Measurements from ENCODE around the gene PRDM5. TPM values are rescaled to one million over a fixed set of nuclear protein-coding genes. Genes with fewer than 3 reads are reported as not detected.

The PRDM5 gene
- total RNA-seq: 10 to 100 TPM; 17.7 to 49.9 (median 44.6) TPM

DNA sequence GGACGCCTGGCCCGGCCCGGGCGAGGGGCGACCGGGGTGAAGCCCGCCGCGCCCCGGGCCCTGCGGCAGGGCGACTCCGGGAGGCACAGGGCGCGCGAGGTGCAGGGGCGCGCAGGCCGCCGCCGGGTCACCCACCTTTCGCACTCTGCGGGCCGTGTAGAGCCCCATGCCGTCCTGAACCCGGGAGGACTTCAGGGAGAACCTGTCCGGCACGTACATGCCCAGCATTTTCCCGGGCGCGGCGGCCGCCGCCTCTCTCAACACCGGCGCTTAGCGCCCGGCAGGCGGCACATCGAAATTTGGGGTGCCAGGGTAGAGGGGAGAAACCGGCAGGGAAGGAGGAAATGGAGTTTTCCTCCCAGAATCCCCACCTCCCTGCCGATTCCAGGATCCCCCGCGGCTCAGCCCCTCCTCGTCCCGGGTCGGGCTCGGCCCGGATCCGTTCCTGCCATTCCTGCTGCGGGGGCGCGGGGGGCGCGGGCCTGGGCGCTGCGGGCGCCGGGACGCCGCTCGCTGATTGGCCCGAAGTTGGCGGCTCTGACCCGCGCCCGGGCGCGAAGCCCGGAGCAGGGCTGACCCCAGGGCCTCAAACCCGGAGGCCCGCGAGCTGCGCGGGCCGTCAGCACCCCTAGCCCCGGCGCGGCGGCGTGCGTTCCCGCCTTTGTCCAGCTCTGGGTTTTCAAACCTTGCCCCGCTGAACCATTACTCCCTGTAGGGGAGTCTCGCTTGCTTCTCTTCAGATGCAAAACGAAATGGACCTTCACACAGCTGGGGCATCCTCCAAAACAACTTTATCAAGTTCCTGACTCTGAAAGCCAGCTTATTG lies at the start of gene PRDM5:
Gene PRDM5 (minus strand): TSS at position 346 of the 826 bp plus-strand sequence. CDS start 118 bp downstream, at position 228.
- DNase-seq: peak; percentile 59 to 61
- Histone ChIP-seq H3K4me3 (replicated peaks in 1 of 3) (peak within 1 kb of the TSS; percentile 53 to 87 (median 63)), H3K9me3 (no peaks in the 10 kb centered on the region), H3K27me3 (no peaks in the 10 kb centered on the region), H3K27ac (peak within 1 kb of the TSS; percentile 92 to 95 (median 94)), H3K4me1 (peaks cover 20 to 28% of the 10 kb centered on the region in 2 donors), H3K36me3 (no peaks in the 10 kb centered on the region)
- peak in 1 of 2 donors; percentile 30 for TF ChIP-seq POLR2A (IDR thresholded peaks at IDR 0.05)
- TF ChIP-seq, protein P1, sequence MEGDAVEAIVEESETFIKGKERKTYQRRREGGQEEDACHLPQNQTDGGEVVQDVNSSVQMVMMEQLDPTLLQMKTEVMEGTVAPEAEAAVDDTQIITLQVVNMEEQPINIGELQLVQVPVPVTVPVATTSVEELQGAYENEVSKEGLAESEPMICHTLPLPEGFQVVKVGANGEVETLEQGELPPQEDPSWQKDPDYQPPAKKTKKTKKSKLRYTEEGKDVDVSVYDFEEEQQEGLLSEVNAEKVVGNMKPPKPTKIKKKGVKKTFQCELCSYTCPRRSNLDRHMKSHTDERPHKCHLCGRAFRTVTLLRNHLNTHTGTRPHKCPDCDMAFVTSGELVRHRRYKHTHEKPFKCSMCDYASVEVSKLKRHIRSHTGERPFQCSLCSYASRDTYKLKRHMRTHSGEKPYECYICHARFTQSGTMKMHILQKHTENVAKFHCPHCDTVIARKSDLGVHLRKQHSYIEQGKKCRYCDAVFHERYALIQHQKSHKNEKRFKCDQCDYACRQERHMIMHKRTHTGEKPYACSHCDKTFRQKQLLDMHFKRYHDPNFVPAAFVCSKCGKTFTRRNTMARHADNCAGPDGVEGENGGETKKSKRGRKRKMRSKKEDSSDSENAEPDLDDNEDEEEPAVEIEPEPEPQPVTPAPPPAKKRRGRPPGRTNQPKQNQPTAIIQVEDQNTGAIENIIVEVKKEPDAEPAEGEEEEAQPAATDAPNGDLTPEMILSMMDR (IDR thresholded peaks at IDR 0.05): peak in 1 of 6 experiments; percentile 25
- WGBS, 2 donors: 0% methylated on average over 11 to 29 of the region's 86 CpGs
- intact Hi-C loops (cut with DNase I): no loop called here

DNA sequence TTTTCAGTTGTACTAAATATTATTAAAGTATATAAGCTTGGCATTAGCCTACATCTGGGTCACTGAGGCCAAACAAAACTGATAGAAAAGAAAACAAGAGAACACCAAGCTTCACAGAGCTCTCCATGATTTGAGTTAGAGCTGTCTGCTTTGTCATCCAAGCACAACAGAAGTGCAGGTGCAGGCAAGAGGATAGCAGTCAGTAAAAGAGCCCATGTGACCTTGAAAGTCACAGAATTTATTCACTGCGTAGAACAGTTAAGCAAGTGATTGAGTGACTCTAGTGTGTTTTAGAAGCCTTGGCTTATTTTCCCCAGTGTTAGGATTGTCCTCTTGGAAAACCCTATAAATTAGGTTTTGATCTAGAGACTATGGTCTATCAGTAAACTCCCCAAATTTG lies 49.4 kb upstream of the PRDM5 start:
- Histone ChIP-seq H3K27ac (no peak overlapping the region), H3K36me3 (no peaks in the 10 kb centered on the region), H3K4me3 (replicated peaks in 1 of 3) (no peak overlapping the region), H3K4me1 (peaks cover 0 to 4% of the 10 kb centered on the region in 2 donors), H3K27me3 (no peaks in the 10 kb centered on the region), H3K9me3 (no peaks in the 10 kb centered on the region)
- intact Hi-C loops (cut with DNase I): no loop called here
- WGBS, 2 donors: 26 to 48% methylated on average over 1 of the region's 1 CpG
- TF ChIP-seq, protein P1 (IDR thresholded peaks at IDR 0.05): no peak
- TF ChIP-seq POLR2A (IDR thresholded peaks at IDR 0.05): no peak
- DNase-seq: peak; percentile 13 to 25

DNA sequence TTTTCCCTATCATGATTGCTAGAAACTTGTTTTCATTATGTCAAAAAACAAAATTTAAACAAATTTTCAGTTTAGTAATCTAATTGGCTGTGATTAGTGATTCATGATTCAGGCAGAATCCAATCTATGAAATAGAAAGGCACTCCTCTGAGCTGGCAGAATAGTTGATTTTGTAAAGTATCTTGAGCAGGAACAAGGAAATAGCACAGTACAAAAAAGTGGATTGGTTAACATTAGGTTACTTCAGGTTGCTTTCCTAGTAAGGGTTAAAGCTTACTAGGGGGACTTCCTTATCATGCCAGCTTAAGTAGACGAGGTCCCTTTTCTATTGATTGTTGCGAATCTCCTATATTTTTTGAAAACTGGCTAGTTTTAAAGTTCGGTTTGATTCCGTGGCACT lies 43.4 kb upstream of the PRDM5 start:
- DNase-seq: no peak
- Histone ChIP-seq H3K27me3 (no peaks in the 10 kb centered on the region), H3K4me1 (no peaks in the 10 kb centered on the region), H3K9me3 (no peaks in the 10 kb centered on the region), H3K36me3 (no peaks in the 10 kb centered on the region), H3K4me3 (replicated peaks in 1 of 3) (no peak overlapping the region), H3K27ac (no peak overlapping the region)
- TF ChIP-seq POLR2A (IDR thresholded peaks at IDR 0.05): no peak
- TF ChIP-seq, protein P1 (IDR thresholded peaks at IDR 0.05): no peak
- intact Hi-C loops (cut with DNase I): no loop called here
- WGBS, 2 donors: 72 to 74% methylated on average over 4 of the region's 4 CpGs

DNA sequence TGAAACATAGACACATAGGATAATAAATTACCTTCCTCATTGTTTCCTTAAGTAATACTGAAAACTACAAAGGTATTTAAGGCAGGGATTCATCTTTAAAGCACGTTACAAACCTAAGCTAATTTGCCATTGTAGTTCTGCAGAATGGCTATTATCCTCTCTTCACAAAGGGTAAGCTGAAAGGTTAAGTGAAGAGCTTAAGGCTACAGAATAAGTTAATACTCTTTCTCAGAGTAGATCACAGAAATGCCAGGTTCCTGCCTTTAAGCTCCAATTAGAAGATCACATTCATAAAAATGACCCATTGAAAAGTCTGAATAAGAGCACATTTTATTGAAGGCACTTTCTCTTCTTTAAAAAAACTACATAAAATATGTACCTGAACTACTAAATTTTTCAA lies 42.1 kb upstream of the PRDM5 start:
- H3K36me3 ChIP-seq: no peaks in the 10 kb centered on the region
- no peaks in the 10 kb centered on the region for H3K9me3 ChIP-seq
- H3K4me1 ChIP-seq: no peaks in the 10 kb centered on the region
- no peak for TF ChIP-seq POLR2A (IDR thresholded peaks at IDR 0.05)
- TF ChIP-seq, protein P1 (IDR thresholded peaks at IDR 0.05): no peak
- H3K27me3 ChIP-seq: no peaks in the 10 kb centered on the region
- 46 to 61% methylated on average over 1 of the region's 1 CpG for WGBS, 2 donors
- no peak overlapping the region for H3K27ac ChIP-seq
- intact Hi-C loops (cut with DNase I): no loop called here
- DNase-seq: no peak
- H3K4me3 ChIP-seq (replicated peaks in 1 of 3): no peak overlapping the region

DNA sequence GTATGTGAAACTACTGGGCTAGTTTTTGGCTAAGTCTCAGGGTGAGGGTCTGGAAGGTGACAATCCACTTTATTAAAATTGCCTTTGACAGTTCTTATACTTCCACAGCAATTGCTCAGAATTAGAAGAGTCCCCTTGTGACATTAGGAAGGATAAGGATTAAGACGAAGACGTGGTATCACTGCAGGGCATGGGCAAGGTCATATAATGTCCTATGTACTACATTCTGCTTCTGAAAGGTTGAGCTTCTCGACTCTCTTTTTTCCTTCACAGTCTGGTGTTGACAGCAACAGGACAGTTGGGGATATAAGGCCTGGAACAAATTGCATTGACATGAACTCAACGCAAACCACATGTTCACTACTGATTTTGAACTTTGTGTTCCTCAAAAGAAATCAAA lies 40.9 kb upstream of the PRDM5 start:
- no peak for TF ChIP-seq POLR2A (IDR thresholded peaks at IDR 0.05)
- TF ChIP-seq, protein P1 (IDR thresholded peaks at IDR 0.05): no peak
- no peaks in the 10 kb centered on the region for H3K9me3 ChIP-seq
- H3K4me1 ChIP-seq: no peaks in the 10 kb centered on the region
- H3K36me3 ChIP-seq: no peaks in the 10 kb centered on the region
- H3K27ac ChIP-seq: no peak overlapping the region
- H3K4me3 ChIP-seq (replicated peaks in 1 of 3): no peak overlapping the region
- no peak for DNase-seq
- WGBS, 2 donors: 87 to 89% methylated on average over 4 of the region's 4 CpGs
- no peaks in the 10 kb centered on the region for H3K27me3 ChIP-seq
- intact Hi-C loops (cut with DNase I): no loop called here

Measured in thyroid gland (tissue), 4 donors.